A549 (cell line): ENCODE measurements around the gene ARL4A. TPM values are rescaled to one million over a fixed set of nuclear protein-coding genes. Genes with fewer than 3 reads are reported as not detected.

Source experiments
- ATAC-seq, 2 experiments: fragments of 200-7000 bp in 1 of 2; fragments of >200 bp in 1 of 2; cut with Nextera tagmentation in 1 of 2; cut with Tn5 transposase in 1 of 2; 3 replicates each; pipeline versions ENCODE4 v1.8.0 to v1.9.1; 2018 to 2020; ENCODE audit warnings: mild to moderate bottlenecking in 1 of 2, moderate library complexity in 1 of 2
- CTCF ChIA-PET: fragments of 300-600 bp; sonication (Branson Sonifier 250); formaldehyde crosslinking; extraction: SDS; loops from one replicate; lab custom pipeline; 2021; ENCODE audit warnings: antibody characterized with exemption, inconsistent platforms; lab: Yijun Ruan, JAX
- POLR2A ChIA-PET: fragments of 350-600 bp; formaldehyde crosslinking; extraction: SDS; loops from one replicate; lab custom pipeline; 2021; ENCODE audit warnings: antibody characterized with exemption, inconsistent platforms; lab: Yijun Ruan, JAX
- DNase-seq, 2 experiments: peaks; one replicate each; pipeline versions ENCODE4 v3.0.0 to v3.0.0-alpha.2; 2011 to 2016; ENCODE audit warnings: low read depth in 1 of 2, low spot score in 1 of 2
- FAIRE-seq: peaks from 2 replicates; lab custom pipeline; 2011; peaks lifted over from hg19 to GRCh38; lab: Jason Lieb, UNC
- H3K27ac ChIP-seq, 2 experiments: fragments of >200 bp; sonication (Bioruptor Twin); formaldehyde crosslinking; 3 replicates each; pipeline ENCODE4 v1.5.1; 2016 to 2017
- H3K4me1 ChIP-seq: fragments of >200 bp; sonication (Bioruptor Twin); formaldehyde crosslinking; 3 replicates; pipeline ENCODE4 v1.6.1; 2016
- H3K4me2 ChIP-seq: fragments of >200 bp; sonication (Bioruptor Twin); formaldehyde crosslinking; 3 replicates; pipeline ENCODE4 v1.6.1; 2016
- H3K4me3 ChIP-seq: fragments of >200 bp; sonication (Bioruptor Twin); formaldehyde crosslinking; 3 replicates; pipeline ENCODE4 v1.5.1; 2016
- H3K9me3 ChIP-seq: fragments of >200 bp; sonication (Bioruptor Twin); formaldehyde crosslinking; 3 replicates; pipeline ENCODE4 v1.6.1; 2016
- ATOH8 ChIP-seq: fragments of 250-450 bp; sonication (Bioruptor Pico); IDR thresholded peaks from 2 replicates; pipeline ENCODE4 v1.5.0; 2020; ENCODE audit warnings: low read depth, mild to moderate bottlenecking, moderate library complexity
- CHD2 ChIP-seq: fragments of 150-350 bp; IDR thresholded peaks from 2 replicates; pipeline ENCODE4 v1.6.1; 2014; ENCODE audit warnings: low read length; ENCODE audit not compliant: partially characterized antibody
- CTCF ChIP-seq: fragments of >200 bp; sonication (Bioruptor Twin); formaldehyde crosslinking; IDR thresholded peaks from 3 replicates; pipeline ENCODE4 v1.5.1; 2016
- JUN ChIP-seq, 2 experiments: fragments of >200 bp; sonication (Bioruptor Twin); formaldehyde crosslinking; IDR thresholded peaks; 2 replicates in 1 of 2; 3 replicates in 1 of 2; pipeline ENCODE4 v1.6.1; 2016 to 2017
- KDM5A ChIP-seq: fragments of 200-600 bp; sonication (generic); IDR thresholded peaks from 2 replicates; pipeline ENCODE4 v1.6.1; 2016; ENCODE audit warnings: antibody characterized with exemption, mild to moderate bottlenecking
- PBX3 ChIP-seq: IDR thresholded peaks from 2 replicates; pipeline ENCODE4 v1.6.1; 2012
- PHF8 ChIP-seq: fragments of 200-600 bp; sonication (generic); IDR thresholded peaks from 2 replicates; pipeline ENCODE4 v1.6.1; 2016; ENCODE audit warnings: low read depth, mild to moderate bottlenecking, antibody characterized with exemption, moderate library complexity, borderline replicate concordance
- POLR2A ChIP-seq: IDR thresholded peaks from 2 replicates; pipeline ENCODE4 v1.6.1; 2012; ENCODE audit warnings: mild to moderate bottlenecking, low read length
- RAD21 ChIP-seq, 2 experiments: fragments of >200 bp in 1 of 2; sonication (Bioruptor Twin) in 1 of 2; formaldehyde crosslinking in 1 of 2; IDR thresholded peaks in 1 of 2; conservative IDR thresholded peaks in 1 of 2; 2 replicates in 1 of 2; 3 replicates in 1 of 2; pipeline ENCODE4 v1.6.1; 2012 to 2018; ENCODE audit warnings: inconsistent platforms in 1 of 2
- RNF2 ChIP-seq: fragments of 200-600 bp; sonication (generic); IDR thresholded peaks from 2 replicates; pipeline ENCODE4 v1.6.1; 2016; ENCODE audit warnings: low read depth, mild to moderate bottlenecking, antibody characterized with exemption, moderate library complexity, borderline replicate concordance
- SMC3 ChIP-seq: fragments of >200 bp; sonication (Bioruptor Twin); formaldehyde crosslinking; IDR thresholded peaks from 3 replicates; pipeline ENCODE4 v1.6.1; 2018; ENCODE audit warnings: inconsistent platforms
- TFCP2L1 ChIP-seq: fragments of 250-450 bp; sonication (Bioruptor Pico); IDR thresholded peaks from 2 replicates; pipeline ENCODE4 v1.5.0; 2021; ENCODE audit warnings: mild to moderate bottlenecking
- TP53 ChIP-seq: fragments of 250-450 bp; sonication (Bioruptor Pico); IDR thresholded peaks from 2 replicates; pipeline ENCODE4 v1.5.0; 2021; ENCODE audit warnings: mild to moderate bottlenecking, moderate library complexity
- ZFP36 ChIP-seq: fragments of 450-650 bp; IDR thresholded peaks from 2 replicates; pipeline ENCODE4 v1.6.1; 2014; ENCODE audit warnings: borderline replicate concordance; ENCODE audit not compliant: partially characterized antibody
- WGBS: methylation state at CpG from one replicate; pipeline ENCODE4 v1.1.6; 2017; ENCODE audit errors: missing lambda C conversion rate; 5-methylcytosine and 5-hydroxymethylcytosine counted together
- polyA minus RNA-seq: library from RNA; depleted of rRNA, polyadenylated mRNA; stranded (reverse); fragments of >200 nt; gene quantifications from 2 replicates; pipeline ENCODE4 v1.2.3, GENCODE V29; 2011; rRNA and poly(A)+ RNA removed
- polyA plus RNA-seq, 4 experiments: library from polyadenylated mRNA; depleted of rRNA in 3 of 4; stranded (reverse); fragments of >200 nt; fragmentation: RNase III in 1 of 4; extraction: RNeasy Plus Mini Kit Qiagen cat#74134 plus additional on column Dnase treatment in 1 of 4; gene quantifications; 2 replicates in 3 of 4; 3 replicates in 1 of 4; pipeline ENCODE4 v1.2.3, GENCODE V29; 2011 to 2017
- TF ChIP-seq, protein P1 (sequence below): fragments of >200 bp; sonication (Bioruptor Twin); formaldehyde crosslinking; IDR thresholded peaks from 3 replicates; pipeline ENCODE4 v1.6.1; 2016

The ARL4A gene, protein sequence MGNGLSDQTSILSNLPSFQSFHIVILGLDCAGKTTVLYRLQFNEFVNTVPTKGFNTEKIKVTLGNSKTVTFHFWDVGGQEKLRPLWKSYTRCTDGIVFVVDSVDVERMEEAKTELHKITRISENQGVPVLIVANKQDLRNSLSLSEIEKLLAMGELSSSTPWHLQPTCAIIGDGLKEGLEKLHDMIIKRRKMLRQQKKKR
- polyA plus RNA-seq (2011; rRNA removed) = 58.9 and 76.1 TPM in 2 replicates
- polyA plus RNA-seq (2012; cell fraction: cytosol; rRNA removed) = 16.7 and 20.5 TPM in 2 replicates
- 7.5 and 11.4 TPM in 2 replicates for polyA plus RNA-seq (2012; cell fraction: nucleus; rRNA removed)
- polyA plus RNA-seq (2017; fragmentation: RNase III; extraction: RNeasy Plus Mini Kit Qiagen cat#74134 plus additional on column Dnase treatment) = 51.9 to 59.4 TPM (median 53.6 TPM) in 3 replicates
- polyA minus RNA-seq = 17.4 and 22.3 TPM in 2 replicates

DNA sequence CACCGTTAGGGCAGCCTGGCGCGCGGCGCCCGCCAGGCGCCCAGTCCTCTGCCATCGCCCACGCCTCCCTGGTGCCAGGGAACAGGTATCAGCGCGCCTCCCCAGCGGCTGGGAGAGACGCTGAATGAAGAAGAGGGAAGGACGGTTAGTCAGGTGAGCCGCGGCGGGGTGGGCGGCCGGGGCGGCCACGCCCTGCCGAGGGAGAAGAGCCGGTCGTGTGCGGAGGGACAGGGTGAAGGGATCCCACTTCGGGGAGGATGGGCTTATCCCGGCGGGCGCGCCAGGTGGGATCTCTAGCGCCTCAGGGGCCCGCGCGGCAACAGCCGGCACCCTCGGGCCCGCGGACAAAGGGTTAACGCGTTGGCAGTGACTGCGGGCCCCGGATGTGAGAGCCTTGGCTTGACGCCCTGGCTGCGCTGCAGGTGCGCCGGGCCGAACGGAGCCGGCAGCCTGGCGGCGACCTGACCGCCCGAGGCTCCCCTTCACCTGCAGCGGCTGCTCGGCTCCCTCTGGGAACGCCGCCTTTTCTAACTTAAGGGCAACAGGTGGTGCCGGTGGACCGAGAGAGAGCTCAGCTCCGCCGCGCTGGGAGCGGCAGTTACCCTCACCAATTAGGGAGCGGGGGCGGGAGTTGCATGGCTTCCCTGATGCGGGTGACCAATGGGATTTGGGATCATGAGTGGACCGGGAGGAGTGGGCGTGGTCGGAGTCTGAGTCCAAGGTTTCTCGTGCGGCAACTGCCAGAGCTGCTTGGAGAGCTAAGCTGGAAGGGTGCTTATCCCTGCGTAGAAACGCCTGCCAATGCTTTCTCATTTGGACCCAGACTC, at the start of gene ARL4A:
ARL4A (plus strand) TSS at position 743 of the 827 bp plus-strand sequence. CDS start 622 bp downstream, outside the sequence.
- peak within 1 kb of the TSS; percentile 92 for H3K4me3 ChIP-seq
- FAIRE-seq (peak; percentile 90), DNase-seq (peak; percentile 98), ATAC-seq (peak; percentile 84 to 90)
- H3K4me1 ChIP-seq = peaks cover 42% of the 10 kb centered on the region; the same call in 2 of the 3 replicates
- 3% methylated on average over 34 of the region's 73 CpGs for whole genome bisulfite sequencing
- ChIA-PET CTCF (interaction anchor here (0.6 to 8.4 kb wide), 95 partner anchors 8 to 588 kb away, joined by 3 to 122 read pairs (median 8); no protein-coding TSS in a partner anchor), POLR2A (interaction anchor here (0.6 to 3.2 kb wide), 29 partner anchors 9 to 1302 kb away, joined by 3 to 43 read pairs (median 6); partner anchors contain the start of gene ETV1)
- TF ChIP-seq SMC3 = peak; percentile 90
- TF ChIP-seq ATOH8 = no peak; the same call in 1 of the 2 replicates
- peak; percentile 50 to 63 for TF ChIP-seq JUN (IDR thresholded peaks at IDR 0.05)
- TF ChIP-seq CTCF = peak; percentile 46
- TF ChIP-seq, protein P1, sequence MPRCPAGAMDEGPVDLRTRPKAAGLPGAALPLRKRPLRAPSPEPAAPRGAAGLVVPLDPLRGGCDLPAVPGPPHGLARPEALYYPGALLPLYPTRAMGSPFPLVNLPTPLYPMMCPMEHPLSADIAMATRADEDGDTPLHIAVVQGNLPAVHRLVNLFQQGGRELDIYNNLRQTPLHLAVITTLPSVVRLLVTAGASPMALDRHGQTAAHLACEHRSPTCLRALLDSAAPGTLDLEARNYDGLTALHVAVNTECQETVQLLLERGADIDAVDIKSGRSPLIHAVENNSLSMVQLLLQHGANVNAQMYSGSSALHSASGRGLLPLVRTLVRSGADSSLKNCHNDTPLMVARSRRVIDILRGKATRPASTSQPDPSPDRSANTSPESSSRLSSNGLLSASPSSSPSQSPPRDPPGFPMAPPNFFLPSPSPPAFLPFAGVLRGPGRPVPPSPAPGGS = peak; percentile 87
- TF ChIP-seq PBX3 = peak; percentile 94
- TF ChIP-seq ZFP36 = no peak
- 0 out of 2 replicates have a peak, but pooled peaks have one; percentile 29 for TF ChIP-seq TFCP2L1 (CRISPR knock-in tag)
- TF ChIP-seq RNF2 = no peak
- TF ChIP-seq POLR2A = peak; percentile 87
- TF ChIP-seq PHF8 = peak; percentile 94; the same call in 1 of the 2 replicates
- peak; percentile 79 to 94 for TF ChIP-seq RAD21 (conservative IDR thresholded peaks at IDR 0.05 in 1 of 2, IDR thresholded peaks at IDR 0.05 in 1 of 2)
- TF ChIP-seq KDM5A = peak; percentile 54; the same call in 1 of the 2 replicates
- TF ChIP-seq CHD2 = no peak
- no peak for TF ChIP-seq TP53 (CRISPR knock-in tag)
- H3K4me2 ChIP-seq = peak within 1 kb of the TSS; percentile 93
- peak within 1 kb of the TSS; percentile 98 to 99 for H3K27ac ChIP-seq
- no peaks in the 10 kb centered on the region for H3K9me3 ChIP-seq
